Stimulated activated CD4-positive, alpha-beta T cell treated with anti-CD3 and anti-CD28 coated beads, TNF-alpha, amount 100 ng/mL, for 24 hours (primary cell): ENCODE data around the gene PLXND1.

Source experiments
- DNase-seq, 3 experiments: peaks; one replicate each; pipeline ENCODE4 v3.0.0-alpha.2; 2020; ENCODE audit warnings: low read depth in 3 of 3

Gene PLXND1

DNA sequence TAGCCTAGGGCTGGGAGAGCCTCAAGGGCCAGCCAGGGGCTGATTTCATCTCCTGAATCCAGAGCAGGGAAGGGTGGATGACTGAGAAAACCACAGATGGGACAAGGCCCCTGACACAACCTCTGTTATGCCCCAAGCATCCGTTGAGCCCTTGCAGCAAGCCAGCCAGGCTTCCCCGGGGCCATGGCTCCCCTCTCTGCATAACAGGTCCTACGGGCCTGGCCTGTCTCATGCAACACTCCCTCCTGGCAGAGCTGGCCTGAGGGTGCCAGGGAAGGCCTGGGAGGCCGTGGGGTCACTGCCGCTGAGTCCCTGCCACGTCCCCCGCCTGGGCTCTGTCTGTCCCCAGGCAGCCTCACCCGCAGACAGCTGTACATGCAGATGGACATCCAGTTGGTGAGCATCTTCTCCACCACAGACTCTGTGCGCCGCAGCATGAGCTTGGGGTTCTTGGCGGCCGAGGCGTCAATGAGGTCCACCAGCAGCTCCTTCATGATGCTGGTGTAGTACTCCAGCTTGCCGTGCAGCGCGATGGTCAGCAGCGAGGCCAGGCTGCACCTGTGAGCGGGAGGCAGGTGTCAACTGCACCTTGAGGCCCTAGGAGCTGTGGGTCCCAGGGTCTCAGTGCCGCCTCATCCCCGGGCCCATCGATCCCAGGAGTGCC is 41.4 kb downstream of the PLXND1 start:
- no peak for DNase-seq

DNA sequence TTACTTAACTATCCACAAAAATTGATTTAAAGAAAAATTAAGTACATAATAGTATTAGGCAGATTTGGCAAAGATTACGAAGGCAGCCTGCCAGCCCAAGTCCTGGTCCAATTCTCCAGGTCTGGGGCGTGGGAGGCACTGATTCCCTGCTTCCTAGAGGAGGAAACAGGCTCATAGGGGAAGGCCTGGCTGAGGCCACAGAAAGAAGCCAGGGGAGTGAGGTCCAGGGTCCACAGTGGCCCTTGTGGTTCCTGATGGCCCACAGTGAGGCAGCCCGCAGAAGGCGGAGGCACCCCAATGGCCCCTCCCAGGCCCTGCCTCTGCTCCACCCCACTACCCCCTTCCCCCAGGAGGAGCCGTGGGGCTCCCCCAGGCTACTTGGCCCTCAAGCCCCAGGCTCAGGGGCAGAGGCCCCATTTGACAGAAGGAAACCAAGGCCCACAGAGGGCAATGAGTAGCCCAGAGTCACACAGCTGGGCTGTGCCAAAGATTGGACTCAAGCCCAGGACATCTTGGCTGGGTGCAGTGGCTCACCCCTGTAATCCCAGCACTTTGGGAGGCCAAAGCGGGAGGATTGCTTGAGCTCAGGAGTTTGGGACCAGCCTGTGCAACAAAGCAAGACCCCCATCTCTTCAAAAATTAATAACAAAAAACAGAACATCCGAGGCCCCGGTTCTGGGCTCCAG is 42.5 kb downstream of the PLXND1 start:
- no peak for DNase-seq

DNA sequence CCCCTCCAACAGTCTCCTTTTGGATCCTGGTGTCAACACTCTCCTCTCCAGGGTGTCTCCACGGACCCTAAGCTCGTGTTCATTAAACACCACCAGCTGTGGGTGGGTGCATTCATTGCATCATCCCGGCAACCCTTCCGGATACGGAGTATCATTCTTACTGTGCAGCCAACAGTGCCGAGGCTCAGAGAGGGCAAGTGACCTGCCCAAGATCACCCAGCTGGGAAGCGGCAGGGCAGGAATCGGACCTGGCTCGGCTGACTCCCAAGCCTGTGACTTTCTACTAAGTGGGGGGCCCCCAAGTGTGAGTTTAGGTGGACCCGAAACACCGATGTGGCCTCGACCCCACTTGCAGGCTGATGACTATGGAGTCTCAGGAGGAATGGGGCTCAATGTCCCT is 43.1 kb downstream of the PLXND1 start:
- no peak for DNase-seq

DNA sequence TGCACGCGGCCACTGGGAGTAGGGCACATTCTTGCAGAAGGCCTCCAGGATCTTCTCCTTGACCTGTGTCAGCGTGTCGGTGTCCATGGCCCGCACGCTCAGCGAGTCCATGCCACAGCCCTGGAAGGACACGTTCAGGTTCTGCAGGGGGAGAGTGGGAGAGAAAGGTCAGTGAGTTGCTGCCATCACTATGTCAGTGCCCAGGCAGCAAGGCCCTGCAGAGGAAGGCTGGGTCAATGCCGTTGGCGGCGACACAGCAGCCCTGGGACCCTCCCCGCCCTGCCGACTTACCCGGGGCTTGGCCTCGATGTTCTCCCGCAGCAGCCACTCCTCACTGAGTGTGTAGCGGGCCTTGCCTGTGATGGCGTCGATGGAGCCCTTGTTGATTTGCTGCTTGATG is 43.7 kb downstream of the PLXND1 start:
- no peak for DNase-seq

DNA sequence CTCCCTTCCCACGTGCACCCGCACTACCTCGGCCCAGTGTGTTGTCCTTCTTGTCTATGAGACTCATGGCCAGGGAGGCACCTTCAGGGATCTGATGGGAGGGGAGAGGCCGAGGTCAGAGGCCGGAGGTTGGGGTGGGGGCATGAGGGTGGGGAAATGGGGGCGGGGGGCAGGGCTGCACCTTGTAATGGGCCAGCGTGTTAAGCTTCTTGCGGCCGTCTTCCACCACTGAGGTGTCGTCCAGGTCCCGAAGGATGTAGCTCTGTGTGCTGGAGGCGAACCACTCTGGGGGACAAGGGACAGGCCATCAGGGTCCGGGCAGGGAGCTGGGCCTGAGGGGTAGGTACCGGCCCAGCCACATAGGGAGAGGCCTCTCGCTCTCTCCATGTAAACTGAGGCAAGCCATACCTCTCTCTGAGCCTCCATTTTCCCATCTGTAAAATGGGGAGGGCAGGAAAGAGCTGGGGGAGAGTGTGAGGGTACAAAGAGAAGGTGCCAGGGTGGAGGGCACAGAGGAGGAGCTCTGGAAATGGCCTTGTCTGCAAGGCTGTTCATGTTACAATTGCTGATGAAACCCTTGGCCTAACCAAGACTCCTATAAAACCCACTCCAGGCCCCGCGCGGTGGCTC is 44.7 kb downstream of the PLXND1 start:
- DNase-seq, result no peak

- DNase-seq, result no peak
These were observed 45.4 kb downstream of the PLXND1 start for GRCh38 chr3:129560911-129561594.

DNA sequence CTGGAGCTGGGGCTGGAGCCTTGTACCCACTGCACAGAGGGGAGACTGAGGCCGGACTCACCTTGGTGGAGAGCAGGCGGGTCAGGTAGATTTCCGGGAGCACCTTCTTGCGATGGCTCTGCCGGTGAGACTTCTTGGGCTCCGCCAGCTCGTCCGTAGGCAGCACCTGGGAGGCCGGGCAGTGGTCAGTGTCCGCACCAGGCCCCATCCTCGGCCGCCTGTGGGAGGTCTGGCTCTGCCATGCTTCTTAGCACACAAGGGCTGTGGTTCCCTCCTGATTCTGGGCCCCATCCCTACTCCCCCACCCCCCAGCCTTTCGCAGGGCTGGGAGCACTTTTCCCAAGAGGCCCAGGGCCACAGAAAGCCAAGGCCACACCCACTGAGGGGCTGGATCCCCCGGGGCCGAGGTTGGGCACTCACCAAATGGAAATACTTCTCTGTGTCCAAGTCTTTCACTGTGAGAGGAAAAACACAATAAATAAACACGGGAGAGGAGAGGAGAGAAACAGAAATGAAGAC is 46.1 kb downstream of the PLXND1 start:
- no peak for DNase-seq

DNA sequence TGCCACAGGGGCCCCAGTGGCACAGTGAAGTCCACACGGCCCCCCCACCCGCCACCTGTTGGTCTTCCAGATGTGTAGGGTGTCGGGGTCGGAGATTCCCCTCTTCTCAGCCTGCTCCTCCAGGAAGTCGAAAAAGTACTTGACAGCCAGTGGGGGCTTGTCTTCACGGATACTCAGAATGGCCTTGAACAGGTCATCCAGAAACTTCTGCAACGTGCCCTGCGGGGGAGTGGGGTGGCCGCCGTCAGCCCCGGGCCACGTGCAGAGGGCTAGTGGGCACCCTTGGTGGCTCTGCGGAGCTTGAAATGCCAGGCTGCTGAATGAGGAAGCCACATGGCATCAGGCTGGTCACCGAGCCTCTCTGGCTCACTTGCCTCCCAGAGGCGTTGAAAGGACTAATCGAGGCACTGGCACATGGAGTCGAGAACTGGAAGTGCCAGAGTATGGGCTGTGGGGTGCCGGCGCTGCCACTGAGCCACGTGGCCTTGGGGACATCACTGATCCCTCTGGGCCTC is 46.9 kb downstream of the PLXND1 start:
- DNase-seq, result no peak

- no peak for DNase-seq
These were observed 47.5 kb downstream of the PLXND1 start for GRCh38 chr3:129558772-129559564.

- DNase-seq, result no peak
These were observed 48.2 kb downstream of the PLXND1 start for GRCh38 chr3:129558081-129558771.

DNA sequence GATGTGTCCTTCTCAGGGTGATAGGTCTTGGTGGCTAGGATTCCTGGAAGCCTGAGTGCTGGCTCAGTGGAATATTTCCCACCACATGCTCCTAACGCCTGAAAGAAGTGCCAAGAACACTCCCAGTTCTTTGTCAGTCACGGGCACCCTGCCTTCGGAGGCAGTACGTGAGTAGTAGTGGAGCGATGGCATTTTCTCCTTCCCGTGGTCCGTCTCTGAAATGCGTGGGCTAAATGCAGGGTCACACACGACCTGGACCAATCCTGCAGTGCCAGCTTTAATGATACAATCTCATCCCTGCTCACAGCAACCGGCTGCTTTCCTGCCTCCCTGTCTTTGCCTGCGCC is 49.0 kb downstream of the PLXND1 start:
- no peak for DNase-seq

- DNase-seq, result no peak
These were observed 49.5 kb downstream of the PLXND1 start for GRCh38 chr3:129556890-129557547.

- DNase-seq, result no peak
These were observed 50.1 kb downstream of the PLXND1 start for GRCh38 chr3:129556358-129556695.

- no peak for DNase-seq
These were observed 50.7 kb downstream of the PLXND1 start for GRCh38 chr3:129555616-129556357.

DNA sequence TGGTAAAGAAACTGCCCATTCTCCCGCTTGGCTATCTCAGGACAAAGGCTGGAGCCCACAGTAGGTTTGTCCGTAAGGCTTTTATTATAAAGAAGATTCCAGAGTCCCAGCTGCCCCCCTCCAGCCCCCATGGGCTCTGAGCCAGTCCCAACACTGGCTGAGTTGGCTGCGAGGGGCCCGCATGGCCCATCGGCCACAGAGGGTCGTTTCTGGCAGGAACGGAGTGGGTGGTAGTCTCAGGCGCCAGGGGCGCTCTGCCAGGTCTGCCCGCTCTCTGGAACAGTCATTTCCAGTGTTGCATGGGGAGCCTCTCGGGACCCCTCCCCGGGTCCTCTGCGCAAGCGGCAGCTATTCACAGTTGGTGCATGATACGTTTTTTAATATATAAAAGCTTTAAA is 51.3 kb downstream of the PLXND1 start:
- no peak for DNase-seq

DNA sequence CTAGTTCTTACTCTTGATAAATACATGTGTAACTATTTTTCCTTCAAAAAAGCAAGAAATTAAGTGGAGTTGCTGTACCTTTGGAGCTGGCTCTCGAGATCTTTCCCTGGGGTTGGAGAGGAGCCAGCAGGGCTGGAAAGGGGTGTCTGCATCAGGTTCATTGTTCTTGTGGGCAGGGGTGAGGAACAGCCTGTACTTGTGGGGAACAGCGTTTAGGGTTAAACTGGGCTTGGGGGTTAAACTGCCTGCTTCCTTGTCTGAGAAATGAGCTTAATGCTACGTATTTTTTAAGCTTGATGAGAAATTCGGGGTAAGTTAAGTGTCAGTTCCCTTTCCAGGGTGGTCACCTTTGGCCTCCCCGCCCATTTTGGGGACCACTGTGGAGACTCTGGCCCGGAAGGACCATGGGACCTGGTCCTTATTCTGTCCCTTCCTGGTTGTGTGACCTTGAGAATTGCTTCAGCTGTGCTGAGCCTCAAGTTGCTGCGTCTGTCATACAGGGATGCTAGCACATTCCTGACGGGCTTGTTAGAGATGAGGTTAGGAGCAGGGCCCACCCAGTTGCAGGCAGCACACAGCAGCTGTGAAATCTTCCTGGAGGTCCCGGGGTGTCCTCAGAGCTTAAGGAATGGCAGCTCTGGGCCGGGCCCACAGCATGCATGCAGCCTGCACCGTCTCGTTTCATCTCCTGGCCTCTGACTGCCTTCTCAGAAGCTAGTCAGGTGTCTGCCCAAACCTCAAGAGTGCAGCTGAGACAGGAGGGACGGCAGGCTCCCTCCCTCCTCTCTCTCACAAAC is 51.9 kb downstream of the PLXND1 start:
- DNase-seq, result no peak

DNA sequence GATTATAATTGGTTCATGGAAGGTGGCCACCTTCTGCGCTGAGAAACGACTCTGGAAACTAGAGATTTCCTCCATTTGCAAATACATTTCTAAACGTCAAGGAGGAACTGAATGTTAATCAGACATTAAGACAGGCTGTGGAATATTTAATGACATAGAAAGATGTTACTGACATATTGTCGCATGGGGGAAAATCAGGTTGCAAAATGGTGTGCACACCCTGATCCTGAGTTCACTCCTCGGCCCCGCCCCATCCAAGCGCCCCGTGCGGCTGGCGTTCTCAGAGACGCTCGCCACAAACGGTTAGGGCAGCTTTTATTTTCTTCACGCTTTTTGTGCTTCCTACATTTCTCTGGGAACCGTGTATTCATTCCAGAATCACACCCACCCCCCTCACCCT is 52.8 kb downstream of the PLXND1 start:
- DNase-seq, result no peak

DNA sequence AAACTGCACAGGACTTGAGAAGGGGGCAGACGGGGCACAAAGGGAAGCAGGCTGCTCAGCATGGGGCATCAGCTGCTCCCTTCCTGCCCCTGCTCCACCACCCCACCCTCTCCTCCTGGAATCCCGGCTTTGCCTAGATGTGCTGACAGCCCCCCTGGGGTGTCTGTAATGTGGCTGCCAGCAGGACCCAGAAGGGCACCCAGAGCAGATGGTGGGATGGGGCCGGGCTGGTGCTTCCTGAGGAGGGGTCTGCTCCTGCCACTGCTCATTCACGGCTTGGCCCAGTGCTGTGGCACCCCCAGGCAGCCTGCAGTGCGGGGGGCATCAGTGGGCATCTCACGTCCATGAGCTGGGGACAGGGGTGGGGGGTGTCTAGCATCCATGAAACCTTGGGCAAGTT is 53.3 kb downstream of the PLXND1 start:
- DNase-seq, result no peak
